ENCODE results near the gene KIRREL2. TPM values are rescaled to one million over a fixed set of nuclear protein-coding genes. Genes with fewer than 3 reads are reported as not detected.

KIRREL2 gene
- total RNA-seq, 1 donor from 2014 or later, result 0.18 TPM

DNA sequence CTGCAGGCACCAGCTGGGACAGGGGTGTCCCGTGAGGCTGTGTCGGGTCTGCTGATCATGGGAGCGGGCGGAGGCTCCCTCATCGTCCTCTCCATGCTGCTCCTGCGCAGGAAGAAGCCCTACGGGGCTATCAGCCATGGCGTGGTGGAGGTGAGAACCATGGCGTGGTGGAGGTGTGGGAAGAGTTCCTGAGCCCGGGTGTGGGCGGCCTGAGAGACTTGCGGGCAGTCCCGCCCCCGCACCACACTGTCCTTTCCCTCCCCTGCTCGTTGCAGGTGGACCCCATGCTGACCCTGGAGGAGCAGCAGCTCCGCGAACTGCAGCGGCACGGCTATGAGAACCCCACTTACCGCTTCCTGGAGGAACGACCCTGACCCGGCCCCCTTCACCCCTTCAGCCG lies 22.4 kb downstream of the KIRREL2 start:
- Histone ChIP-seq H3K4me2 (ENCODE audit: low read length) (no peak overlapping the region), H3K36me3 (ENCODE audit: insufficient read depth, low read length) (no peaks in the 10 kb centered on the region), H3K4me3 (ENCODE audit: insufficient read depth, low read depth, low read length) (no peak overlapping the region), H3K27me3 (ENCODE audit: insufficient read depth, low read length) (no peaks in the 10 kb centered on the region), H3K9me3 (ENCODE audit: insufficient read depth, low read depth, low read length) (no peaks in the 10 kb centered on the region), H3K79me2 (ENCODE audit: insufficient read depth, low read length) (no peaks in the 10 kb centered on the region), H3K27ac (ENCODE audit: low read depth, low read length) (no peak overlapping the region), H2AFZ (ENCODE audit: low read depth, low read length) (no peak overlapping the region), H4K20me1 (ENCODE audit: insufficient read depth, low read length) (no peaks in the 10 kb centered on the region), H3K4me1 (ENCODE audit: insufficient read depth, low read length) (no peaks in the 10 kb centered on the region), H3K9ac (ENCODE audit: low read length) (no peak overlapping the region)
- no peak for DNase-seq (ENCODE audit: low read depth)
- Mint-ChIP-seq H3K27me3 (ENCODE audit: low read depth, unreplicated experiment) (peaks cover 13% of the 10 kb centered on the region), H3K9me3 (ENCODE audit: unreplicated experiment) (peaks cover 4% of the 10 kb centered on the region), H3K4me1 (ENCODE audit: low read depth, unreplicated experiment) (no peaks in the 10 kb centered on the region), H3K36me3 (ENCODE audit: low read depth, unreplicated experiment) (peaks cover 14% of the 10 kb centered on the region), H3K4me3 (ENCODE audit: unreplicated experiment) (no peak overlapping the region), H3K27ac (ENCODE audit: unreplicated experiment) (no peak overlapping the region)
- no peak for FAIRE-seq
- TF ChIP-seq, protein P1, sequence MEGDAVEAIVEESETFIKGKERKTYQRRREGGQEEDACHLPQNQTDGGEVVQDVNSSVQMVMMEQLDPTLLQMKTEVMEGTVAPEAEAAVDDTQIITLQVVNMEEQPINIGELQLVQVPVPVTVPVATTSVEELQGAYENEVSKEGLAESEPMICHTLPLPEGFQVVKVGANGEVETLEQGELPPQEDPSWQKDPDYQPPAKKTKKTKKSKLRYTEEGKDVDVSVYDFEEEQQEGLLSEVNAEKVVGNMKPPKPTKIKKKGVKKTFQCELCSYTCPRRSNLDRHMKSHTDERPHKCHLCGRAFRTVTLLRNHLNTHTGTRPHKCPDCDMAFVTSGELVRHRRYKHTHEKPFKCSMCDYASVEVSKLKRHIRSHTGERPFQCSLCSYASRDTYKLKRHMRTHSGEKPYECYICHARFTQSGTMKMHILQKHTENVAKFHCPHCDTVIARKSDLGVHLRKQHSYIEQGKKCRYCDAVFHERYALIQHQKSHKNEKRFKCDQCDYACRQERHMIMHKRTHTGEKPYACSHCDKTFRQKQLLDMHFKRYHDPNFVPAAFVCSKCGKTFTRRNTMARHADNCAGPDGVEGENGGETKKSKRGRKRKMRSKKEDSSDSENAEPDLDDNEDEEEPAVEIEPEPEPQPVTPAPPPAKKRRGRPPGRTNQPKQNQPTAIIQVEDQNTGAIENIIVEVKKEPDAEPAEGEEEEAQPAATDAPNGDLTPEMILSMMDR (IDR thresholded peaks at IDR 0.05; ENCODE audit: insufficient read depth, low read depth, low read length), result no peak
- no peak for TF ChIP-seq EZH2 (IDR thresholded peaks at IDR 0.05; ENCODE audit: insufficient read depth, low read length)

DNA sequence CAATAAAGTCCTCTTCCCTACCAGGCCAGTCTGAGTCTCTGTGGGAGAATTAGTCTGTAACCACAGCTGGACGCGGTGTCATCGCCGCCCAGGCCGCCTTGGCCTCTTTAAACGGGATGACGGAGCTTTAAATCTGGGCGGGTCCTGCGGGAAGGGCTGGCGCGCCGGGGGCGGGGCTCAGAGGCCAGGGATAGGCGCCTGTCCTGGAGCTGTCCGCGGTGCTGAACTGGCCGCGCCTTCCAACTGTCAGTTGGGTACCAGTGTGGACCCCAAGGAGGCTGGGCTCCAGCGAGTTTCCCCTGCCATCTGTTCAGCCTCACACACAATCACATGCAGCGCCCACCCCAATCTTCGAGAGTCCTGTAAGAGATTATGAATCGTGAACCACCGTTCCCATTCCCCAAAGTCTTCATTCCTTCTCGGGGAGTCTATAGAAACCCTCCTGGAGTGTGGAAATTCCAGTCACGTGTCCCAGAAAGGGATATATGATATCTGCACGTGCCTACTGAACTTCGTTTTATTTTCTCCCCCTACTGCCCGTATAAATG lies 23.1 kb downstream of the KIRREL2 start:
- H3K4me3 Mint-ChIP-seq (ENCODE audit: unreplicated experiment), result no peak overlapping the region
- Histone ChIP-seq H3K4me1 (ENCODE audit: insufficient read depth, low read length) (no peaks in the 10 kb centered on the region), H3K9me3 (ENCODE audit: insufficient read depth, low read depth, low read length) (no peaks in the 10 kb centered on the region), H3K79me2 (ENCODE audit: insufficient read depth, low read length) (no peaks in the 10 kb centered on the region), H3K9ac (ENCODE audit: low read length) (no peak overlapping the region), H3K27me3 (ENCODE audit: insufficient read depth, low read length) (no peaks in the 10 kb centered on the region), H3K36me3 (ENCODE audit: insufficient read depth, low read length) (no peaks in the 10 kb centered on the region), H3K4me2 (ENCODE audit: low read length) (peak overlapping the region; percentile 7), H3K27ac (ENCODE audit: low read depth, low read length) (no peak overlapping the region), H2AFZ (ENCODE audit: low read depth, low read length) (no peak overlapping the region), H4K20me1 (ENCODE audit: insufficient read depth, low read length) (no peaks in the 10 kb centered on the region), H3K4me3 (ENCODE audit: insufficient read depth, low read depth, low read length) (no peak overlapping the region)
- H3K4me1 Mint-ChIP-seq (ENCODE audit: low read depth, unreplicated experiment), result no peaks in the 10 kb centered on the region
- peaks cover 12% of the 10 kb centered on the region for H3K27me3 Mint-ChIP-seq (ENCODE audit: low read depth, unreplicated experiment)
- DNase-seq (ENCODE audit: low read depth) (peak; percentile 72), FAIRE-seq (peak; percentile 50)
- peaks cover 12% of the 10 kb centered on the region for H3K36me3 Mint-ChIP-seq (ENCODE audit: low read depth, unreplicated experiment)
- no peak overlapping the region for H3K27ac Mint-ChIP-seq (ENCODE audit: unreplicated experiment)
- TF ChIP-seq EZH2 (IDR thresholded peaks at IDR 0.05; ENCODE audit: insufficient read depth, low read length), result no peak
- TF ChIP-seq, protein P1 (IDR thresholded peaks at IDR 0.05; ENCODE audit: insufficient read depth, low read depth, low read length), result no peak
- peaks cover 4% of the 10 kb centered on the region for H3K9me3 Mint-ChIP-seq (ENCODE audit: unreplicated experiment)

DNA sequence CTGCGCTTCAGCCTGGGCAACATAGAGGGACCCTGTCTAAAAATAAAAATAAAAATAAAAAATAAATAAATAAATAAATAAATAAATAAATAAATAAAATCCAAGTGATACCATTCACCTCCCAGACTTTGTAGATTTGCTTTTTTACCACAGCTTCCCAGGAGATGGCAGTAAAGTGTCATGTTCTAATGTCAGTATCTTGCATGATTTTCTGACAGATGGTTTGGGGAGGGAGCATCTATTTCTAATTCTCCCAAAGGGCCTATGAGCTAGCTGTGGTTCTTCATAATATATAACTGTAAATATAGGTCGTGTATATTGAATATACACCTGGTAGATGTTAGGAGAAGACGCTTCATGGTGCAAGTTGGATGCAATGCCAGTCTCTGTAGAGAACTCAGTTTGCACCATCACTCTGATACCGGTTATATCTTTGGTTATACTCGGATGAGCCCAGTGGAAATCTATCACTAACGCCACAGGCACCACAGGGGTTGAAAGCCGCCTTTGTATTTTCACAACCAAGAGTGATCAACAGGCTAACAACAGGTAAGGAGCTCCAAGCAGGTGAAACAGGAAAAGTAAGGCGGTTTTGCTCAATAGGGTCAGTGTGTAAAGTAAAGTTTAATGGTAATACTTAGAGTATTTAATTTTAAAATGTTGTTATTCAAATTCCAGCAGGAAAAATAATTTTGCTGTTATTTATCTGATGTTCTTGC lies 25.6 kb downstream of the KIRREL2 start:
- Histone ChIP-seq H3K9me3 (ENCODE audit: insufficient read depth, low read depth, low read length) (no peaks in the 10 kb centered on the region), H4K20me1 (ENCODE audit: insufficient read depth, low read length) (no peaks in the 10 kb centered on the region), H3K27ac (ENCODE audit: low read depth, low read length) (no peak overlapping the region), H2AFZ (ENCODE audit: low read depth, low read length) (no peak overlapping the region), H3K4me2 (ENCODE audit: low read length) (no peak overlapping the region), H3K4me1 (ENCODE audit: insufficient read depth, low read length) (no peaks in the 10 kb centered on the region), H3K9ac (ENCODE audit: low read length) (no peak overlapping the region), H3K36me3 (ENCODE audit: insufficient read depth, low read length) (no peaks in the 10 kb centered on the region), H3K4me3 (ENCODE audit: insufficient read depth, low read depth, low read length) (no peak overlapping the region), H3K79me2 (ENCODE audit: insufficient read depth, low read length) (no peaks in the 10 kb centered on the region), H3K27me3 (ENCODE audit: insufficient read depth, low read length) (no peaks in the 10 kb centered on the region)
- FAIRE-seq, result no peak
- H3K4me1 Mint-ChIP-seq (ENCODE audit: low read depth, unreplicated experiment), result no peaks in the 10 kb centered on the region
- peaks cover 6% of the 10 kb centered on the region for H3K27me3 Mint-ChIP-seq (ENCODE audit: low read depth, unreplicated experiment)
- peaks cover 4% of the 10 kb centered on the region for H3K9me3 Mint-ChIP-seq (ENCODE audit: unreplicated experiment)
- H3K27ac Mint-ChIP-seq (ENCODE audit: unreplicated experiment), result no peak overlapping the region
- H3K36me3 Mint-ChIP-seq (ENCODE audit: low read depth, unreplicated experiment), result peaks cover 7% of the 10 kb centered on the region
- peak; percentile 54 for DNase-seq (ENCODE audit: low read depth)
- no peak for TF ChIP-seq EZH2 (IDR thresholded peaks at IDR 0.05; ENCODE audit: insufficient read depth, low read length)
- TF ChIP-seq, protein P1 (IDR thresholded peaks at IDR 0.05; ENCODE audit: insufficient read depth, low read depth, low read length), result peak; percentile 40
- no peak overlapping the region for H3K4me3 Mint-ChIP-seq (ENCODE audit: unreplicated experiment)

Data from astrocyte (in vitro differentiated cells and primary cell).